ENCODE data around the gene ARF5.
"Not testable (repeated sequence)": the region's sequence is repeated elsewhere in the genome, so short reads cannot be mapped to it uniquely, and the experiment has no call there.

ARF5 gene

GRCh38 chr7:127588019-127588696 lies at the start of gene ARF5:
TSS of gene ARF5 (plus strand) at chr7:127588411. CDS start at chr7:127588499, 88 bp downstream.
- peak; percentile 92 for DNase-seq

- no peak for DNase-seq
Observed at GRCh38 chr7:127539116-127539515, 49.1 kb upstream of the ARF5 start.

DNA sequence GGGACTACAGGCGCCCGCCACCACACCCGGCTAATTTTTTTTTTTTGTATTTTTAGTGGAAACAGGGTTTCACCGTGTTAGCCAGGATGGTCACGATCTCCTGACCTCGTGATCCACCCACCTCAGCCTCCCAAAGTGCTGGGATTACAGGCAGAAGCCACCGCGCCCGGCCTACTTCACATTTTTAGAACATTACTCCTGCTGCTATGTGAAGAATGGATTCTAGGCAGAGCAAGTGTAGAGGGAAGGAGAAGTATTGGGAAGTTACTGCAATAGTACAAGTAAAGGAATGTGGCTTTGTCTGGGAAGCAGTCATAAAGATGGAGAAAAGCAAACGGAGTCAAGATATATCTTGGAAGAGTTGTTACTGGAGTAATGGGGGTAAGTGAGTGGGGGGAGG lies 47.8 kb upstream of the ARF5 start:
- not testable (repeated sequence) for DNase-seq

DNA sequence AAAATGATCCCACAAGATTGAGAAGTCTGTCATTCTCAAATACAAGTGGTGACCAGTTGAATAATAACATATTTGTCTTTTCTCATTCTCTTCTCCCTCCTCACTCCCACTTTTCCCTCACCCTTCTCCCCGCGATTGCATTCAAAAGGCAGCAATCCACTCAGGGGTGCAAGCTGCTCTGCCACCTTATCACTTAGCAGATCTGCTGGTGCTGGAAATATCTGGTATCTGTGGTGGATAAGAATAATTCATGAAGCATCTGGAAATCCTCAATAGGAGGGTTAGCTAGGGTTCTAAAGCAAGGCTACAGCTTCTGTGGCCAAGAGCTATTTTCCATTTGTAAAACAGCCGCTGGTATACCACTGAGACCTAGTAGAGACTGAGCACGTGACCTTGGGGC lies 46.7 kb upstream of the ARF5 start:
- DNase-seq = no peak

DNA sequence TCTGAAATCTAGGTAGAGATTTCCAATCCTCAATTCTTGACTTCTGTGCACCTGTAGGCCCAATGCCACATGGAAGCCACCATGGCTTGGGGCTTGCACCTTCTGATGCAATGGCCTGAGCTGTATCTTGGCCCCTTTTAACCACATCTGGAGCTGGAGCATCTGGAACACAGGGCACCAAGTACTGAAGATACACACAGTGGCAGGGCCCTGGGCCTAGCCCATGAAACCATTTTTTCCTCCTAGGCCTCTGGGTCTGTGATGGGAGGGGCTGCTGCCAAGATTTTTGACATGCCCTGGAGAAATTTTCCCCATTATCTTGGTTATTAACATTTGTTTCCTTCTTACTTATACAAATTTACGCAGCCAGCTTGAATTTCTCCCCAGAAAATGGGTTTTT lies 41.9 kb upstream of the ARF5 start:
- no peak for DNase-seq

DNA sequence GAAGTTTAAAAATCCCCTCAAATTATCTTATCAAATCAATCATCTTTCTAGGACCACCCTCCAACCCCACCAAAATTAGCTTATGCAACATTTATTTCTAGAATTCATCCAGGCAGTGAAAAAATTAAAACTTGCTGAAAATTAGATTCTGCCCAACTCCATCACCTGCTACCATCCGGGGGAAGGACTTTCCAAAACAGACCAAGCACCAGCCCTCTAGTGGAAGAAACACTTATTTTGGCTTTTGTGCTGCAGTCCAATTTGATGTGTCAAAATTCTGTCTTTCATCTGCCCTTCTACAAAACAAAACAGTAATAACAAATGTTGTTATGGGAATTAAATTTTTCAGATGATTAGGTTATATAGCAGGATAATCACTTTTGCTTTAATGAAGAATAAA lies 38.0 kb upstream of the ARF5 start:
- no peak for DNase-seq

- no peak for DNase-seq
Observed at GRCh38 chr7:127551941-127552340, 36.3 kb upstream of the ARF5 start.

DNA sequence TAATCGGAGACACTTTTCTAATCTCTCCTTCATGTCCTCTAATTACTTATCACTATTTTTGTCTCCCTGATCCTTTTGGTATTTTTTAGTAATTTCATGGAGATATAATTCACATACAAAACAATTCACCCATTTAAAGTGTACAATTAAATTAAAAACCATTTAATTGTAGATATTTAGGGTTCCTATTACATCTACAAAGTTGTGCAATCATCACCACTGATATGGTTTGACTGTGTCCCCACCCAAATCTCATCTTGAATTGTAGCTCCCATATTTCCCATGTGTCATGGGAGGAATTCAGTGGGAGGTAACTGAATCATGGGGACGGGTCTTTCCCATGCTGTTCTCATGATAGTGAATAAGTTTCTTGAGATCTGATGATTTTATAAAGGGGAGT lies 31.8 kb upstream of the ARF5 start:
- DNase-seq = no peak

DNA sequence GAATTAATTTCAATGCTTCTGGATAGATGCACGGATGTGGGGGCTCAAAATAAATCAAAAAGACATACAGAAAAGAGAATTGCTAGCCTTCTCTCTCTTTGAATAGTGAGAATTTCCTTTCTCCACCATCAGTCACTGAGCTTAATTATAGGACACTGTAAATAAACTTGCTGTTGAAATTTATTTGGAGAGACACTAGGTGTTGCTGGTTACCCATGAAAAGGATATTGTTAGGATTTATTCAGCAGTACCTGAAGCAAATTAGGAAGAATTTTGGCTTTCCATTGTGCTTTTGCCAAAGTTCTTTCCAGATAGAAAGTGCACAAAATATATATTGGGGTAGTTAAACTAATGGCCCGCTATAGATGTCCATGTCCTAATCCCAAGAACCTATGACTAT lies 30.4 kb upstream of the ARF5 start:
- DNase-seq = no peak

GRCh38 chr7:127566242-127566641 lies 22.0 kb upstream of the ARF5 start:
- DNase-seq = no peak

- not testable (repeated sequence) for DNase-seq
Observed at GRCh38 chr7:127568034-127568433, 20.2 kb upstream of the ARF5 start.

- no peak for DNase-seq
Observed at GRCh38 chr7:127571741-127572505, 16.3 kb upstream of the ARF5 start.

GRCh38 chr7:127578036-127578684 lies 10.1 kb upstream of the ARF5 start:
- peak; percentile 37 for DNase-seq

DNA sequence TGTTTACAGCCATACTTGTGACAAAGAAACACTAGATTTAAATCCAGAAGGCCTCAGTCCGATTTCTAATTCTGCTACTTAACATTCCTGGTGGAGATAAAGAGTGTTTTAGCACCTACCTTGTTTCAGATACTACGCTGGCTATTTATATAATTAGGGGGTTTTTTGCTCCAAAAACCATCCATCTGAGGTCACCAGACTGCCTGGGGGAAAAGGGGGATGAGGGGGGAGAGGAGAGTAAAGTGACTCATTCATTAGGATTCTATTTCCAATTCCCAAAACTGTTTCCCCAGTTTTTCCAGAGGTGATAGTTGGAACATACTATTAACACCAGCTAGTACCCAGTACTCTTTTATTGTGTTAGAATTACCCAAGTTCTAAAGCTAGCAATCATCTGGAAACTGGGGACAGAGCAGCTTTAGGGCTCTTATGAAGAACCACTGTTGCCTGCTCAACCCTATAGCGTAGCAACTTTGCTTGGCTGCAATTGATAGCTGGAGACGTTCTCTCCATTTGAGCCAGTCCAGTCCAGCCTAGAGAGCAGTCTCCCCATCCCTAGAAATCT lies 9.4 kb upstream of the ARF5 start:
- DNase-seq = no peak

GRCh38 chr7:127580612-127581011 lies 7.6 kb upstream of the ARF5 start:
- DNase-seq = no peak

GRCh38 chr7:127581716-127582115 lies 6.5 kb upstream of the ARF5 start:
- DNase-seq = no peak

DNA sequence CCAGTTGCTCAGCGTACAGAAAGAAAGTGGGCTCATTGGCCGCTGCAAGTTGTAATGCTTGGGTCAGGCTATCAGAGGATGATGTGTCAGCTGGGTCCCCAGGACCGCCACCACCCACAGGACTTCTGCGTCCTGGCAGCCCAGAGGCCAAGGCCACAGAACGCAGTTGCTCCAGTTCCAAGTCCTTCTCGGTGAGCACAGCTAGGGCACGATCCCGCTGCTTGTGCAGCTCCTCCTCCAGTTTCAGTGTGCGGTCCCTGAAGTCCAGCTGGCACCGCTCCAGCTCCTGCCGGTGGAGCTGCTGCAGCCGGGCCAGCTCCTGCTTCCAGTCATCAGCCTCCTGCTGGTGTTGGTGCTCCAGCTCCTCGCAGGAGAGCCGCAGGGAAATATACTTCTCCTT lies 5.8 kb upstream of the ARF5 start:
- DNase-seq = no peak

GRCh38 chr7:127584648-127585043 lies 3.6 kb upstream of the ARF5 start:
- DNase-seq = no peak

DNA sequence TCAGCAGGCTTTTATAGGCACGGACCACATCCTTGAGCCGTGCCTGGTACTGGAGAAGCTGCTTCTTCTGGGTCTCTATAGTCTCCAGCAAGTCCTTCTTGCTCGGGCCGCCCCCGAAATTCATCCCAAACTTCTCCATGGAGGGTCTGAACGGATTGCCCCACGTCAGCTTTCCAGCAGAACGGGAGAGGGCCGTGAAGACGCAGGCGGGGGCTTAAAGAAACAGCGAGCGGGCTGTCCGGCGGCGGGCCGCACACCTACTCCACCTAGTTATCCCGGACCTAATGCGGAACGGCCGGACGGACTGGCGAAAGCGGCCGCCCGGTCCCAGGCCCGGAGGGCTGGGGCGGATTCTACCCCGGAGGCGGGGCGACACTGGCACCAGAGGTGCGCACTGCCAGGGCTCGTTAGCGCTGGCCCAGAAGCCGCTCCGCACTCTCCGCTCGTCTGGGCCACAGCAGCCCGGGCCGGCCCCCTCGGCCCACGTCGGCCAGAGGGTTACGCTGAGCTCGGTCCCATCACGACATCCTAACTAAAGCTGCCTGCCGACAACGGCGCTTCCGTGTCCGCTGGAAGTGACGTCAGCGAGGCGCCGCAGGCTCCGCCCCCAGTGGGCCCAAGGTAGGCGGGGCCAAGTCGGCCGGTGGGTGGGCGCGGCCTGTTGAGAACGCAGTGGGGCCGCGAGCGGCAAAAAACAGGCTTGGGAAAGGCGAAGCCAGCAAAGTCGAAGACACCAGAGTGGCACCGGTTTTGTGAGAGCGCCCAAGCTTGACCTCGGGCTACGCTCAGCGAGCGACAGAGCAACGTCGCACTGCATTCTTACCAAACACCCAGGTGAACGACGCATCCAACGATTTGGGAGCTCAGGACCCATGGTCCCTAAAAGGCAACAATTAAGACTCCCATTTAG lies 2.9 kb upstream of the ARF5 start, which contains the start of gene GCC1:
Gene GCC1 (minus strand): TSS at position 553 of the 910 bp plus-strand sequence. CDS start 414 bp downstream, at position 139.
- peak; percentile 99 for DNase-seq

GRCh38 chr7:127586346-127586745 lies 1.9 kb upstream of the ARF5 start:
- DNase-seq = no peak

DNA sequence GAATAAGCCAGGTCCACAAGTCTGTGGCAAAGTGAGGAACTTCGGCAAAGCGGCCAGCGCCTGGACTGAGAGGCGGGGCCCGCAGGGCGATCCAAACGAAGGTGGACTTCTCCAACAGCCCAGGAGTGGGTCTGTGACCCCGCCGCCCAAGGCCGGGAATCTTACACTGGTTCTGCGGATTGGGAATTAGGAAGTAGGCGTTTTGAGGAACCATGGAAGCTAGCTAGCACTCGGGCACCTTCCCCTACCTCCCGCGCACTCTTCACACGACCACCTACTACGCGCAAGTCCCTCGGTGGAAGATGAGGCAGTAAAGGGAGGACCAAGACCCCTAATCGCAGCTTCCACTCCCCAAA lies 570 bp upstream of the ARF5 start:
- DNase-seq = no peak

GRCh38 chr7:127588697-127589482 lies 679 bp downstream of the ARF5 start:
- DNase-seq = peak; percentile 50
